Right atrium auricular region (tissue), 2 donors: ENCODE results near the gene SRSF12. TPM values are rescaled to one million over a fixed set of nuclear protein-coding genes. Genes with fewer than 3 reads are reported as not detected.
"Not testable (repeated sequence)": the region's sequence is repeated elsewhere in the genome, so short reads cannot be mapped to it uniquely, and the experiment has no call there.

Experiments
- DNase-seq: peaks from one replicate; pipeline ENCODE4 v3.0.0-alpha.2; 2019; ENCODE audit warnings: low spot score
- H3K27ac ChIP-seq, 2 donors: fragments of 200-600 bp; sonication (generic); 1 replicate in 1 of 2; 2 replicates in 1 of 2; pipeline ENCODE4 v1.5.1; 2016 to 2019
- H3K27me3 ChIP-seq, 2 donors: fragments of 200-600 bp; sonication (generic); one replicate each; pipeline versions ENCODE4 v1.5.1 to v1.6.0; 2017 to 2019
- H3K36me3 ChIP-seq: fragments of 200-600 bp; sonication (generic); one replicate; pipeline ENCODE4 v1.5.1; 2016
- H3K4me1 ChIP-seq, 2 donors: fragments of 200-600 bp; sonication (generic); one replicate each; pipeline versions ENCODE4 v1.5.1 to v1.6.0; 2017 to 2019
- H3K4me3 ChIP-seq, 2 donors: fragments of 200-600 bp; sonication (generic); 1 replicate in 1 of 2; 2 replicates in 1 of 2; pipeline ENCODE4 v1.5.1; 2017 to 2019; ENCODE audit warnings: mild to moderate bottlenecking in 1 of 2, moderate library complexity in 1 of 2
- H3K9me3 ChIP-seq, 2 donors: fragments of 200-600 bp; sonication (generic); one replicate each; pipeline ENCODE4 v1.5.1; 2019
- total RNA-seq, 2 donors: library from RNA; depleted of rRNA; stranded (reverse); fragments of >200 nt; gene quantifications; one replicate each; pipeline ENCODE4 v1.1.0, GENCODE V29; 2016
- TF ChIP-seq, protein P1 (sequence below), 2 donors: fragments of 200-600 bp; sonication (generic); IDR thresholded peaks; one replicate each; pipeline ENCODE4 v1.5.1; 2019; ENCODE audit warnings: antibody characterized with exemption in 2 of 2

The SRSF12 gene
- total RNA-seq, 2 donors from 2014 or later, result 0.75 TPM; not detected in 1

DNA sequence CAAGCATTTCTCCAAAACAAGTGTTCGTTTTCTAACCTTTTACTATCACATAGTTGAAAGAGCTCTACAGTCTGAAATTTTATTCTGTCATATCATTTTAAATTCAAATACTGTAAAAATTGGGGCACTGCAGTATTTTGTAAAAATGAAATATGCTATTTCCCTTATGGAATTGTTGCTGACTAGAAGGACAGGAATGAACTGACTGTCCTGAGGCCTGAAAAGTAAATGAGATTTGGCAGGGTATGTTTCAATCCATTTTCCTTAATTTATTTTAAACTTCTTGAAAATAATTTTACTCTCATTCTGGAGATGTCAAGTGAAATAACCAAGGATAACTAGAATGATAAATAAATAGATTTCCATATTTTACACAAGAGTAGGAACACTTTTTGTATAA, 49.2 kb downstream of the SRSF12 start:
- no peak overlapping the region for H3K4me3 ChIP-seq
- no peaks in the 10 kb centered on the region for H3K27me3 ChIP-seq
- no peak for DNase-seq
- TF ChIP-seq, protein P1, sequence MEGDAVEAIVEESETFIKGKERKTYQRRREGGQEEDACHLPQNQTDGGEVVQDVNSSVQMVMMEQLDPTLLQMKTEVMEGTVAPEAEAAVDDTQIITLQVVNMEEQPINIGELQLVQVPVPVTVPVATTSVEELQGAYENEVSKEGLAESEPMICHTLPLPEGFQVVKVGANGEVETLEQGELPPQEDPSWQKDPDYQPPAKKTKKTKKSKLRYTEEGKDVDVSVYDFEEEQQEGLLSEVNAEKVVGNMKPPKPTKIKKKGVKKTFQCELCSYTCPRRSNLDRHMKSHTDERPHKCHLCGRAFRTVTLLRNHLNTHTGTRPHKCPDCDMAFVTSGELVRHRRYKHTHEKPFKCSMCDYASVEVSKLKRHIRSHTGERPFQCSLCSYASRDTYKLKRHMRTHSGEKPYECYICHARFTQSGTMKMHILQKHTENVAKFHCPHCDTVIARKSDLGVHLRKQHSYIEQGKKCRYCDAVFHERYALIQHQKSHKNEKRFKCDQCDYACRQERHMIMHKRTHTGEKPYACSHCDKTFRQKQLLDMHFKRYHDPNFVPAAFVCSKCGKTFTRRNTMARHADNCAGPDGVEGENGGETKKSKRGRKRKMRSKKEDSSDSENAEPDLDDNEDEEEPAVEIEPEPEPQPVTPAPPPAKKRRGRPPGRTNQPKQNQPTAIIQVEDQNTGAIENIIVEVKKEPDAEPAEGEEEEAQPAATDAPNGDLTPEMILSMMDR (IDR thresholded peaks at IDR 0.05), result no peak
- no peaks in the 10 kb centered on the region for H3K36me3 ChIP-seq
- no peaks in the 10 kb centered on the region for H3K9me3 ChIP-seq
- no peaks in the 10 kb centered on the region for H3K4me1 ChIP-seq
- H3K27ac ChIP-seq, result no peak overlapping the region

DNA sequence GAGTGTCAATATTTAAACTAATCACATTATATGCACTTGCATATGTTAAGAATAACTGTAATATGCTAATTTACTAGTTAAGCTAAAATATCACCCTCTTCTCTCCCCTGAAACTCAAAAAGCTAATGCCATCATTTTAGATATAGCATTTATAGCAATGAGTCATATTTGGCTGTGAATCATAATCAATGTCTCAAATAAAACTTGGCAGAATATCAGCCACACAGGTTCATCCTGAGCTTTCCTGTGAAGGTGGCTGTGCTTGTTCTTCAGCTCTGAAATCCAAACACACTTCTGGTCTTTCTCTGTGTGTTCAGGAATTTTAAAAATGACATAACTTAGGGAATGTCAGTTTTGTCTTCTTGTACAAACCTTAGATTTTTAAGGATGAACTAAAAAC, 50.1 kb downstream of the SRSF12 start:
- TF ChIP-seq, protein P1 (IDR thresholded peaks at IDR 0.05), result no peak
- Histone ChIP-seq H3K36me3 (no peaks in the 10 kb centered on the region), H3K4me3 (no peak overlapping the region), H3K27me3 (no peaks in the 10 kb centered on the region), H3K9me3 (no peaks in the 10 kb centered on the region), H3K4me1 (no peaks in the 10 kb centered on the region), H3K27ac (no peak overlapping the region)
- DNase-seq, result no peak

DNA sequence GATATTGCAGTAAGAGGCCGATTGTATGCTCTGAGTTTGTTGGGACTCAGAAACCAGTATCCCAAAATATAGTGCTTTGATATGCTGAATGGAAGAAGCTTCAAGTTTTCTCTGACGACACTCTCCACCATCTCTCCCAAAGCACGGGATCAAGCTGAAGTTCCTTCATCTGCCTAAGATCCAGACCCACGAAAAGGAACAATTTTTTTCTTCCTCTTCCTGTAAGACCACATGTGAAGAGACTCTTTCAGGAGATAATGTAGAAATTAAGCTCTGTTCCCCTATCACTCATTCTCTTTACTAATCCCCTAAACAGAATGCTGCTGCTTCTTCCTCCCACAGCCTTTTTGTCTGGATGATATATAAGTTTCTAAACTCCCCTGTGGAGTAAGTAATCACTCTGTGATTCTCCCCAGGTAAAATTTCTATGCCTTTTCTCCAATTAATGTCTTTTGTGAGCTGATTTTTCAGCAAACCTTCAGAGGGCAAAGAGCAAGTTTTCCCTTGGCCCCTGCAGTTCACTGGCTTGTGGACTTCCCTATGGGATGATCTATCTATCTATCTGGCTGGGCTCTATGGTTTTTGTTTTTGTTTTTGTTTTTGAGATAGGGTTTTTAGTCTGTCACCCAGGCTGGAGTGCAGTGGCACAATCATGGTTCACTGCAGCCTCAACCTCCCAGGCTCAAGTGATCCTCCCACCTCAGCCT, 50.8 kb downstream of the SRSF12 start:
- Histone ChIP-seq H3K36me3 (no peaks in the 10 kb centered on the region), H3K4me3 (no peak overlapping the region), H3K27me3 (no peaks in the 10 kb centered on the region), H3K4me1 (no peaks in the 10 kb centered on the region), H3K27ac (no peak overlapping the region), H3K9me3 (no peaks in the 10 kb centered on the region)
- TF ChIP-seq, protein P1 (IDR thresholded peaks at IDR 0.05), result no peak
- no peak for DNase-seq

DNA sequence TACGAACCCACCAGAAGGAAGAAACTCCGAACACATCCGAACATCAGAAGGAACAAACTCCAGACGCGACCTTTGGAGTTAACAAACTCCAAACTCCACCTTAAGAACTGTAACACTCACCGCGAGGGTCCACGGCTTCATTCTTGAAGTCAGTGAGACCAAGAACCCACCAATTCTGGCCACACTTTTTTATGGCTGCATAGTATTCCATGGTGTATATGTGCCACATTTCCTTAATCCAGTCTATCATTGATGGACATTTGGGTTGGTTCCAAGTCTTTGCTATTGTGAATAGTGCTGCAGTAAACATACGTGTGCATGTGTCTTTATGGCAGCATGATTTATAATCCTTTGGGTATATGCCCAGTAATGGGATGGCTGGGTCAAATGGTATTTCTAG, 51.8 kb downstream of the SRSF12 start:
- DNase-seq, H3K27me3 ChIP-seq, H3K9me3 ChIP-seq: not testable (repeated sequence)

DNA sequence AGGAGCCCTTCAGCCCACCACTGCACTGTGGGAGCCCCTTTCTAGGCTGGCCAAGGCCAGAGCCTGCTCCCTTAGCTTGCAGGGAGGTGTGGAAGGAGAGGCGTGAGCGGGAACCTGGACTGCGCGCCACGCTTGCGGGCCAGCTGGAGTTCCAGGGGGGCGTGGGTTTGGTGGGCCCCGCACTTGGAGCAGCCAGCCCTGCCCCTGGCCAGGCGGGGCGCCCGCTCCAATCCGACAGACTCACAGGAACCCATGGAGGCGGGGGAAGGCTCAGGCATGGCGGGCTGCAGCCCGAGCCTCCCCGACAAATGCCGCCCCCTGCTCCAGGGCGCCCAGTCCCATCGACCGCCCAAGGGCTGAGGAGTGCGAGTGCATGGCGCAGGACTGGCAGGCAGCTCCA, 52.9 kb downstream of the SRSF12 start:
- DNase-seq, H3K4me1 ChIP-seq, H3K9me3 ChIP-seq, H3K27me3 ChIP-seq, H3K36me3 ChIP-seq, H3K27ac ChIP-seq, H3K4me3 ChIP-seq: not testable (repeated sequence)

More for the DNA sequence above, 51.8 kb downstream of the SRSF12 start:
- H3K27ac ChIP-seq, H3K36me3 ChIP-seq, H3K4me3 ChIP-seq, H3K4me1 ChIP-seq: not testable (repeated sequence)

DNA sequence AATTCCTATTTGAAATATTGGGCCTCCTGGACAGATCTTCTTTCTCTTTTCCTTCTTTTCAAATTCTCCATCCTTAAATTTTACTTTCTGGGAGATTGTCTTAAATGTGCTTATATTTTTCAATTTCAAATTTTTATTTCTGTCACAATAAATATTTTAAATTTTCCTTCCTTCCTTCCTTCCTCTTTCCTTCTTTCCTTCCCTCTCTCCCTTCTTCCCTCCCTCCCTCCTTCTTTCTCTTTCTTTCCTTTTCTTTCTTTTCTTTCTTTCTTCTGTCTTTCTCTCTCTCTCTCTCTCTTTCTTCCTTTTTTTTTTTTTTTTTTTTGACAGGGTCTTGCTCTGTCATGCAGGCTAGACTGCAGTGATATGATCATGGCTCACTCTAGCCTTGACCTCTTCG, 54.0 kb downstream of the SRSF12 start:
- no peaks in the 10 kb centered on the region for H3K36me3 ChIP-seq
- no peaks in the 10 kb centered on the region for H3K4me1 ChIP-seq
- H3K9me3 ChIP-seq, result no peaks in the 10 kb centered on the region
- no peak overlapping the region for H3K27ac ChIP-seq
- no peaks in the 10 kb centered on the region for H3K27me3 ChIP-seq
- H3K4me3 ChIP-seq, result no peak overlapping the region
- DNase-seq, result no peak
- TF ChIP-seq, protein P1 (IDR thresholded peaks at IDR 0.05), result no peak

DNA sequence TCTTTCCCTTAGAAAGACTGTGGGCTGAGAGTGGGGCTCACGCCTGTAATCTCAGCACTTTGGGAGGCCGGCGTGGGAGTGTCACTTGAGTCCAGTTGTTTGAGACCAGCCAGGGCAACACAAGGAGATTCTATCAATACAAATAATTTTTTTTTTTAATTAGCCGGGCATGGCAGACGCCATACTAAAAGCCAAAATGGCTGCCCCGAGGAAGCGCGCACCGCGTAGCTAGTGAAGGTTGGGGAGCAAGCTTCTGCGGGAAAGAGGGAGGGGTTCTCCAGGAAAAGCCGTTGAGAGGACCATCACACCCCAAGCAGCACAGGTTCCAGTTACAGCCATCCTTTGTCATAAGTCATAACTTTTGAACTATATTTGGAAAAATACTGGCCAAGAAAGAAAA, 58.6 kb downstream of the SRSF12 start:
- Histone ChIP-seq H3K4me1 (no peaks in the 10 kb centered on the region), H3K27ac (no peak overlapping the region), H3K9me3 (no peaks in the 10 kb centered on the region), H3K4me3 (no peak overlapping the region), H3K27me3 (no peaks in the 10 kb centered on the region), H3K36me3 (no peaks in the 10 kb centered on the region)
- TF ChIP-seq, protein P1 (IDR thresholded peaks at IDR 0.05), result no peak
- DNase-seq, result no peak
